Endometrial microvascular endothelial cells (primary cell): ENCODE data around the gene CRY2. TPM values are rescaled to one million over a fixed set of nuclear protein-coding genes. Genes with fewer than 3 reads are reported as not detected.

Source experiments
- in situ Hi-C: cut with HindIII; loops from 2 replicates; pipeline ENCODE4 v1.10.0; 2017; ENCODE audit warnings: low sequenced_read_pairs, low pct_unique_long_range_greater_than_20kb; ENCODE audit errors: inconsistent ontology term
- total RNA-seq: library from RNA; depleted of rRNA; stranded (reverse); fragments of >200 nt; gene quantifications from one replicate; pipeline ENCODE4 v1.2.3, GENCODE V29; 2015; ENCODE audit errors: inconsistent ontology term

CRY2 gene
- total RNA-seq, 1 donor from 2014 or later, result 11.1 TPM

- in situ Hi-C loops, result no loop called here
Measured at GRCh38 chr11:45864041-45864440, 16.8 kb downstream of the CRY2 start.

- in situ Hi-C loops, result no loop called here
Measured at GRCh38 chr11:45869551-45869950, 22.3 kb downstream of the CRY2 start.

GRCh38 chr11:45870706-45871105, 23.4 kb downstream of the CRY2 start:
- in situ Hi-C loops, result no loop called here

GRCh38 chr11:45871638-45872037, 24.4 kb downstream of the CRY2 start:
- in situ Hi-C loops, result no loop called here

GRCh38 chr11:45872651-45873356, 25.5 kb downstream of the CRY2 start:
- in situ Hi-C loops, result no loop called here

- in situ Hi-C loops, result no loop called here
Measured at GRCh38 chr11:45876401-45876800, 29.1 kb downstream of the CRY2 start.

GRCh38 chr11:45877221-45877620, 29.9 kb downstream of the CRY2 start:
- in situ Hi-C loops, result no loop called here

- in situ Hi-C loops, result no loop called here
Measured at GRCh38 chr11:45877845-45878244, 30.6 kb downstream of the CRY2 start.

GRCh38 chr11:45879803-45880686, 32.8 kb downstream of the CRY2 start:
- in situ Hi-C loops, result no loop called here

- in situ Hi-C loops, result no loop called here
Measured at GRCh38 chr11:45880772-45881570, 33.7 kb downstream of the CRY2 start.

- in situ Hi-C loops, result no loop called here
Measured at GRCh38 chr11:45881708-45882368, 34.6 kb downstream of the CRY2 start.

GRCh38 chr11:45884596-45885185, 37.4 kb downstream of the CRY2 start:
- in situ Hi-C loops, result no loop called here

GRCh38 chr11:45885274-45885920, 38.1 kb downstream of the CRY2 start, which contains the start of gene MAPK8IP1:
Gene MAPK8IP1 (plus strand): TSS chr11:45885651. CDS start chr11:45885821, 170 bp downstream.
- in situ Hi-C loops, result no loop called here

GRCh38 chr11:45885921-45886721, 38.8 kb downstream of the CRY2 start:
- in situ Hi-C loops, result no loop called here

GRCh38 chr11:45886816-45887520, 39.7 kb downstream of the CRY2 start:
- in situ Hi-C loops, result no loop called here

GRCh38 chr11:45887587-45887986, 40.3 kb downstream of the CRY2 start:
- in situ Hi-C loops, result no loop called here

GRCh38 chr11:45889555-45889954, 42.3 kb downstream of the CRY2 start:
- in situ Hi-C loops, result no loop called here
